Measurements from ENCODE around the gene TEPSIN. TPM values are rescaled to one million over a fixed set of nuclear protein-coding genes. Genes with fewer than 3 reads are reported as not detected.

The TEPSIN gene
- total and polyA plus RNA-seq, 2 of the 13 experiments (the other 11 are each of a cell fraction or from before 2014, with no cell fraction given): 16.1 to 18.8 TPM

DNA sequence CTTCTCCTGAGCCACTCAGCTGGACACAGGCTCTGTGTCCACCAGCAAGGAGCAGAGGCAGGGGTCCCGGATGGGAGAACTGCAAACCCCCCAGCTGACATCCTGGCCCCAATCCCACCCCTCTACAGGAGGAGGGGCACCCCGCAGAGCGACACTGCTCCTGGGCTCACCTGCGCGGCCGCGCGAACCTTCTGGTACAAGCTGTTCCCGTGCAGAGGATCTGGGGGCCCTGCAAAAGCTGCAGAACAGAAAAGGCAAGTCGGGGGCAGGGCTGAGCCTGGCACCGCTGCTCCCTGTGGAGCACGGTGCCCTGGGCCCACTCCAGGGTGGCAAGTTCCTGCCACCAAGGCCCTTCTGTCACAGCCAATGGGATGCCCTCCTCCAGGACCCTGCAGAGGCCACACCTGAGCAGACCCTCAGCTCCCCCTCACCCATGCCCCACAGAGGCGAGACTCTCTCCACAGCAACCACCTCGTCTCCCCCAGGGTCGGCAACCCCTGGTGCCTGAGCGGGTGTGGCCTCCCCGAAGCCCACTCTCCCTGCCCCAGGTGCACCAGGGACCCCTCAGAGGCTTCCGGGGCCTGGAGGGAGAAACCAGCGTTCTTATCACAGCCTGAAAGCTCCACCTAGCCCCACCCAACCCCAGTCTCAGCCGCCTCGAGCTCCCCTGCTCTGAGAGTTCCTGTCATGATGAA lies 4.9 kb downstream of the TEPSIN start:
- TF ChIP-seq KDM2A (CRISPR knock-in tag; IDR thresholded peaks at IDR 0.05; ENCODE audit: borderline replicate concordance, low read depth) (no peak), ATF1 (CRISPR knock-in tag; IDR thresholded peaks at IDR 0.05) (no peak), ZNF292 (CRISPR knock-in tag; IDR thresholded peaks at IDR 0.05; ENCODE audit: borderline replicate concordance, low read depth) (no peak), ZNF709 (CRISPR knock-in tag; IDR thresholded peaks at IDR 0.05) (no peak), NFKB2 (CRISPR knock-in tag; IDR thresholded peaks at IDR 0.05; ENCODE audit: borderline replicate concordance) (no peak), ZFYVE20 (CRISPR knock-in tag; IDR thresholded peaks at IDR 0.05; ENCODE audit: borderline replicate concordance, low read depth) (no peak), FOXA3 (CRISPR knock-in tag; IDR thresholded peaks at IDR 0.05) (no peak), RAD21 (CRISPR knock-in tag; IDR thresholded peaks at IDR 0.05) (no peak), ZNF274 (CRISPR knock-in tag; IDR thresholded peaks at IDR 0.05) (no peak), SP1 (IDR thresholded peaks at IDR 0.05) (no peak), SP1 (CRISPR knock-in tag; IDR thresholded peaks at IDR 0.05) (no peak), RXRA (CRISPR knock-in tag; IDR thresholded peaks at IDR 0.05) (no peak)
- TF ChIP-seq, protein P1, sequence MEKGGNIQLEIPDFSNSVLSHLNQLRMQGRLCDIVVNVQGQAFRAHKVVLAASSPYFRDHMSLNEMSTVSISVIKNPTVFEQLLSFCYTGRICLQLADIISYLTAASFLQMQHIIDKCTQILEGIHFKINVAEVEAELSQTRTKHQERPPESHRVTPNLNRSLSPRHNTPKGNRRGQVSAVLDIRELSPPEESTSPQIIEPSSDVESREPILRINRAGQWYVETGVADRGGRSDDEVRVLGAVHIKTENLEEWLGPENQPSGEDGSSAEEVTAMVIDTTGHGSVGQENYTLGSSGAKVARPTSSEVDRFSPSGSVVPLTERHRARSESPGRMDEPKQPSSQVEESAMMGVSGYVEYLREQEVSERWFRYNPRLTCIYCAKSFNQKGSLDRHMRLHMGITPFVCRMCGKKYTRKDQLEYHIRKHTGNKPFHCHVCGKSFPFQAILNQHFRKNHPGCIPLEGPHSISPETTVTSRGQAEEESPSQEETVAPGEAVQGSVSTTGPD (CRISPR knock-in tag; IDR thresholded peaks at IDR 0.05): no peak
- TF ChIP-seq, protein P2, sequence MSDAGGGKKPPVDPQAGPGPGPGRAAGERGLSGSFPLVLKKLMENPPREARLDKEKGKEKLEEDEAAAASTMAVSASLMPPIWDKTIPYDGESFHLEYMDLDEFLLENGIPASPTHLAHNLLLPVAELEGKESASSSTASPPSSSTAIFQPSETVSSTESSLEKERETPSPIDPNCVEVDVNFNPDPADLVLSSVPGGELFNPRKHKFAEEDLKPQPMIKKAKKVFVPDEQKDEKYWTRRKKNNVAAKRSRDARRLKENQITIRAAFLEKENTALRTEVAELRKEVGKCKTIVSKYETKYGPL (CRISPR knock-in tag; IDR thresholded peaks at IDR 0.05): no peak
- no peaks in the 10 kb centered on the region for H3K9me3 ChIP-seq (ENCODE audit: low read length)
- ChIA-PET POLR2A (interaction anchor here (1.7 kb wide), 1 partner anchor 11 kb away, joined by 5 read pairs; the partner anchor contains the start of gene CEP131), CTCF (ENCODE audit: low intra/inter-chr PET ratio, low total read pairs) (no interaction called here)
- no peak overlapping the region for H3K4me3 ChIP-seq (replicated peaks in 1 of 3; ENCODE audit: insufficient read depth in 1 of 3, low read depth in 2 of 3, low read length in 3 of 3)
- no peak overlapping the region for H3K4me2 ChIP-seq (ENCODE audit: low read depth, low read length)
- ATAC-seq (no peak), FAIRE-seq (no peak), DNase-seq (ENCODE audit: low spot score) (no peak)
- no TSS peak for BruUV-seq (replicated peaks)
- peaks cover 25 to 32% of the 10 kb centered on the region in 2 experiments; a peak in 4 of 5 replicates for H3K36me3 ChIP-seq (replicated peaks in 1 of 2; ENCODE audit: control insufficient read depth in 1 of 2, insufficient read depth in 2 of 2, low read length in 2 of 2)
- H3K9ac ChIP-seq (ENCODE audit: insufficient read depth, low read depth, low read length): no peak overlapping the region
- H3K4me1 ChIP-seq (ENCODE audit: insufficient read depth, low read length): peaks cover 12% of the 10 kb centered on the region
- in situ Hi-C loops (cut with HindIII; ENCODE audit: extremely low pct_ligation_motif_present, low pct_unique_long_range_greater_than_20kb): no loop called here
- peaks cover 18% of the 10 kb centered on the region for H3K79me2 ChIP-seq (ENCODE audit: insufficient read depth, low read length)
- WGBS (ENCODE audit: low lambda C conversion rate): 93% methylated on average over 15 of the region's 21 CpGs
- H3K27me3 ChIP-seq (ENCODE audit: control insufficient read depth in 1 of 2, insufficient read depth in 2 of 2, low read length in 2 of 2): no peaks in the 10 kb centered on the region; a peak in 1 of 5 replicates
- H4K20me1 ChIP-seq (ENCODE audit: insufficient read depth, low read length): peaks cover 4% of the 10 kb centered on the region; the same call in 1 of the 2 replicates
- intact Hi-C loops (cut with micrococcal nuclease; ENCODE audit: unreplicated experiment): no loop called here
- H3K27ac ChIP-seq (ENCODE audit: extremely low read length, insufficient read depth, low read length): no peak overlapping the region
- no peak overlapping the region for H2AFZ ChIP-seq (ENCODE audit: low read length)
